Thyroid gland (tissue), 4 donors: Measurements from ENCODE around the gene UBE2G1. TPM values are rescaled to one million over a fixed set of nuclear protein-coding genes. Genes with fewer than 3 reads are reported as not detected.

Experiments used
- DNase-seq, 2 donors: peaks; one replicate each; pipeline ENCODE4 v3.0.0-alpha.2; 2019
- H3K27ac ChIP-seq, 3 donors: fragments of 200-600 bp; sonication (generic); 1 replicate in 2 of 3; 2 replicates in 1 of 3; pipeline ENCODE4 v1.5.1; 2016 to 2019; ENCODE audit warnings: mild to moderate bottlenecking in 1 of 3, moderate library complexity in 1 of 3
- H3K27me3 ChIP-seq: fragments of 200-600 bp; sonication (generic); one replicate; pipeline ENCODE4 v1.5.1; 2019
- H3K36me3 ChIP-seq, 2 donors: fragments of 200-600 bp; sonication (generic); one replicate each; pipeline ENCODE4 v1.5.1; 2016 to 2019
- H3K4me1 ChIP-seq, 2 donors: fragments of 200-600 bp; sonication (generic); one replicate each; pipeline ENCODE4 v1.5.1; 2017 to 2019
- H3K4me3 ChIP-seq, 3 donors: fragments of 200-600 bp; sonication (generic); replicated peaks in 1 of 3; 1 replicate in 2 of 3; 2 replicates in 1 of 3; pipeline ENCODE4 v1.5.1; 2016; ENCODE audit warnings: mild to moderate bottlenecking in 1 of 3
- H3K9me3 ChIP-seq: fragments of 200-600 bp; sonication (generic); one replicate; pipeline ENCODE4 v1.5.1; 2017
- CTCF ChIP-seq, 6 experiments: fragments of 200-600 bp in 3 of 6; fragments of 450-650 bp in 3 of 6; sonication (generic) in 3 of 6; IDR thresholded peaks; one replicate each; pipeline ENCODE4 v1.5.1; 2016 to 2019; ENCODE audit warnings: antibody characterized with exemption in 6 of 6, mild to moderate bottlenecking in 2 of 6, inconsistent platforms in 1 of 6, moderate library complexity in 1 of 6
- POLR2A ChIP-seq, 2 donors: fragments of 450-650 bp; IDR thresholded peaks; one replicate each; pipeline ENCODE4 v1.6.1; 2017; ENCODE audit warnings: antibody characterized with exemption in 2 of 2, mild to moderate bottlenecking in 2 of 2, moderate library complexity in 1 of 2
- WGBS, 2 donors: methylation state at CpG; one replicate each; pipeline ENCODE4 v1.1.5; 2017; 5-methylcytosine and 5-hydroxymethylcytosine counted together
- intact Hi-C: fragments of 100-400 bp; cut with DNase I; formaldehyde crosslinking; loops from one replicate; pipeline ENCODE4 v1.15.1; 2023
- total RNA-seq, 4 donors: library from RNA; depleted of rRNA; stranded (reverse); fragments of >200 nt; gene quantifications; one replicate each; pipeline ENCODE4 v1.2.3, GENCODE V29; 2016

Gene UBE2G1
- 10 to 100 TPM; 39.1 to 58.0 (median 49.4) TPM for total RNA-seq

GRCh38 chr17:4366327-4367063, at the start of gene UBE2G1:
TSS of gene UBE2G1 (minus strand) at chr17:4366675. CDS start at chr17:4366316, 359 bp downstream.
- peak; percentile 98 for DNase-seq

GRCh38 chr17:4412933-4413831, 46.7 kb upstream of the UBE2G1 start:
- Histone ChIP-seq H3K4me1 (peaks cover 0 to 5% of the 10 kb centered on the region in 2 donors), H3K27me3 (no peaks in the 10 kb centered on the region), H3K4me3 (no peak overlapping the region), H3K9me3 (no peaks in the 10 kb centered on the region), H3K27ac (no peak overlapping the region), H3K36me3 (no peaks in the 10 kb centered on the region)
- WGBS, 2 donors: 19 to 38% methylated on average over 19 to 24 of the region's 27 CpGs
- DNase-seq: peak; percentile 93 to 96
- intact Hi-C loops: no loop called here
- TF ChIP-seq CTCF (IDR thresholded peaks at IDR 0.05) (peak; percentile 87 to 94 (median 88)), POLR2A (IDR thresholded peaks at IDR 0.05) (no peak)

More at GRCh38 chr17:4366327-4367063, at the start of gene UBE2G1:
- no peaks in the 10 kb centered on the region for H3K27me3 ChIP-seq
- intact Hi-C loops: loop anchor here (5.0 kb wide), 1 partner anchor 224 kb away; the partner anchor contains the start of genes CYB5D2 and ZZEF1
- TF ChIP-seq POLR2A (IDR thresholded peaks at IDR 0.05) (peak; percentile 60 to 94), CTCF (IDR thresholded peaks at IDR 0.05) (peak in 1 of 6 experiments; percentile 26)
- H3K36me3 ChIP-seq: no peaks in the 10 kb centered on the region
- H3K9me3 ChIP-seq: no peaks in the 10 kb centered on the region
- 0 to 1% methylated on average over 5 to 40 of the region's 77 CpGs for WGBS, 2 donors
- peak within 1 kb of the TSS; percentile 94 to 97 (median 97) for H3K4me3 ChIP-seq
- H3K4me1 ChIP-seq: peaks cover 8% of the 10 kb centered on the region in 2 donors
- H3K27ac ChIP-seq: peak within 1 kb of the TSS; percentile 83 to 91 (median 90)

- intact Hi-C loops: no loop called here
- Histone ChIP-seq H3K36me3 (no peaks in the 10 kb centered on the region), H3K4me3 (no peak overlapping the region), H3K27ac (no peak overlapping the region), H3K27me3 (no peaks in the 10 kb centered on the region), H3K9me3 (no peaks in the 10 kb centered on the region), H3K4me1 (peaks cover 0 to 5% of the 10 kb centered on the region in 2 donors)
- 85 to 90% methylated on average over 3 of the region's 3 CpGs for WGBS, 2 donors
- DNase-seq: no peak
- TF ChIP-seq POLR2A (IDR thresholded peaks at IDR 0.05) (no peak), CTCF (IDR thresholded peaks at IDR 0.05) (no peak)
These were observed 44.7 kb upstream of the UBE2G1 start for GRCh38 chr17:4411201-4411600.

- no peak for TF ChIP-seq POLR2A (IDR thresholded peaks at IDR 0.05)
- TF ChIP-seq CTCF (IDR thresholded peaks at IDR 0.05): no peak
- Histone ChIP-seq H3K27ac (no peak overlapping the region), H3K4me3 (no peak overlapping the region), H3K4me1 (peaks cover 0 to 5% of the 10 kb centered on the region in 2 donors), H3K27me3 (no peaks in the 10 kb centered on the region), H3K36me3 (no peaks in the 10 kb centered on the region), H3K9me3 (no peaks in the 10 kb centered on the region)
- intact Hi-C loops: loop anchor here (5.0 kb wide), 1 partner anchor 202 kb away; no protein-coding TSS in a partner anchor
- 78 to 84% methylated on average over 6 of the region's 6 CpGs for WGBS, 2 donors
- DNase-seq: no peak
These were observed 43.2 kb upstream of the UBE2G1 start for GRCh38 chr17:4409659-4410058.
